H9 (cell line): ENCODE results near the gene BNIP1. TPM values are rescaled to one million over a fixed set of nuclear protein-coding genes. Genes with fewer than 3 reads are reported as not detected.

Experiments
- DNase-seq: peaks from one replicate; pipeline ENCODE4 v3.0.0-alpha.2; 2017
- H2AFZ ChIP-seq: one replicate; pipeline ENCODE4 v1.6.1; 2013; ENCODE audit warnings: mild to moderate bottlenecking, low read length, control low read depth, moderate library complexity
- H2AK5ac ChIP-seq: 2 replicates; pipeline ENCODE4 v1.6.1; 2013; ENCODE audit warnings: low read length, control low read depth, mixed read lengths; ENCODE audit not compliant: insufficient read length
- H2BK120ac ChIP-seq: one replicate; pipeline ENCODE4 v1.6.1; 2013; ENCODE audit warnings: low read depth, mild to moderate bottlenecking, low read length, control low read depth, inconsistent platforms; ENCODE audit not compliant: poor library complexity, severe bottlenecking
- H2BK12ac ChIP-seq: 2 replicates; pipeline ENCODE4 v1.6.1; 2013; ENCODE audit warnings: low read length, control low read depth, mixed read lengths, low read depth; ENCODE audit not compliant: insufficient read length
- H2BK15ac ChIP-seq: 2 replicates; pipeline ENCODE4 v1.6.1; 2013; ENCODE audit warnings: low read depth, low read length, control low read depth
- H2BK20ac ChIP-seq: one replicate; pipeline ENCODE4 v1.6.1; 2013; ENCODE audit warnings: low read depth, mild to moderate bottlenecking, low read length, control low read depth, inconsistent platforms; ENCODE audit not compliant: poor library complexity, severe bottlenecking
- H2BK5ac ChIP-seq: 2 replicates; pipeline ENCODE4 v1.6.1; 2013; ENCODE audit warnings: low read length, control low read depth, mixed read lengths; ENCODE audit not compliant: insufficient read length
- H3K14ac ChIP-seq: 2 replicates; pipeline ENCODE4 v1.6.1; 2013; ENCODE audit warnings: low read length, control low read depth; ENCODE audit not compliant: insufficient read depth
- H3K18ac ChIP-seq: 2 replicates; pipeline ENCODE4 v1.6.1; 2013; ENCODE audit warnings: low read depth, mild to moderate bottlenecking, mixed read lengths, low read length, control low read depth; ENCODE audit not compliant: insufficient read length
- H3K23ac ChIP-seq: 2 replicates; pipeline ENCODE4 v1.6.1; 2013; ENCODE audit warnings: low read length, control low read depth, mixed read lengths, low read depth; ENCODE audit not compliant: insufficient read length
- H3K23me2 ChIP-seq: 2 replicates; pipeline ENCODE4 v1.6.1; 2013; ENCODE audit warnings: low read depth, mild to moderate bottlenecking, mixed read lengths, low read length, control low read depth; ENCODE audit not compliant: insufficient read length, poor library complexity, severe bottlenecking
- H3K27ac ChIP-seq: 2 replicates; pipeline ENCODE4 v1.5.1; 2013; ENCODE audit warnings: low read length, control low read depth, mixed read lengths, low read depth; ENCODE audit not compliant: insufficient read length
- H3K27me3 ChIP-seq: 2 replicates; pipeline ENCODE4 v1.6.1; 2013; ENCODE audit warnings: low read length, control low read depth, inconsistent platforms; ENCODE audit not compliant: insufficient read depth
- H3K4ac ChIP-seq: 2 replicates; pipeline ENCODE4 v1.6.1; 2013; ENCODE audit warnings: low read depth, mild to moderate bottlenecking, control low read depth, inconsistent platforms, low read length, moderate library complexity
- H3K4me1 ChIP-seq: 2 replicates; pipeline ENCODE4 v1.6.1; 2013; ENCODE audit warnings: low read length, control low read depth, inconsistent platforms; ENCODE audit not compliant: insufficient read depth
- H3K4me2 ChIP-seq: 2 replicates; pipeline ENCODE4 v1.6.1; 2013; ENCODE audit warnings: low read length, control low read depth, mixed read lengths; ENCODE audit not compliant: insufficient read length, insufficient read depth
- H3K56ac ChIP-seq: 2 replicates; pipeline ENCODE4 v1.6.1; 2013; ENCODE audit warnings: low read depth, mild to moderate bottlenecking, mixed read lengths, low read length, control low read depth; ENCODE audit not compliant: insufficient read length
- H3K79me1 ChIP-seq: 2 replicates; pipeline ENCODE4 v1.6.1; 2013; ENCODE audit warnings: low read depth, mild to moderate bottlenecking, moderate library complexity, low read length, control low read depth, inconsistent platforms; ENCODE audit not compliant: insufficient read depth, poor library complexity, severe bottlenecking
- H3K79me2 ChIP-seq: 2 replicates; pipeline ENCODE4 v1.6.1; 2013; ENCODE audit warnings: low read length, control low read depth, inconsistent platforms; ENCODE audit not compliant: insufficient read depth
- H3K9ac ChIP-seq: 2 replicates; pipeline ENCODE4 v1.6.1; 2013; ENCODE audit warnings: low read length, control low read depth, mixed read lengths; ENCODE audit not compliant: insufficient read length; ENCODE audit errors: extremely low read depth
- H3K9me3 ChIP-seq: one replicate; pipeline ENCODE4 v1.6.1; 2013; ENCODE audit warnings: low read depth, low read length, inconsistent platforms; ENCODE audit not compliant: control insufficient read depth
- H3T11ph ChIP-seq: one replicate; pipeline ENCODE4 v1.6.1; 2013; ENCODE audit warnings: mild to moderate bottlenecking, low read length, control low read depth, inconsistent platforms
- H4K20me1 ChIP-seq: one replicate; pipeline ENCODE4 v1.6.1; 2013; ENCODE audit not compliant: control insufficient read depth, insufficient read length, insufficient read depth
- H4K5ac ChIP-seq: 2 replicates; pipeline ENCODE4 v1.6.1; 2013; ENCODE audit warnings: low read depth, mild to moderate bottlenecking, mixed read lengths, low read length, control low read depth; ENCODE audit not compliant: insufficient read length
- H4K8ac ChIP-seq: replicated peaks from 2 replicates; pipeline ENCODE4 v1.6.1; 2013; ENCODE audit warnings: low read length, control low read depth, mixed read lengths, low read depth; ENCODE audit not compliant: insufficient read length
- H4K91ac ChIP-seq: 2 replicates; pipeline ENCODE4 v1.6.1; 2013; ENCODE audit warnings: low read depth, mild to moderate bottlenecking, moderate library complexity, mixed read lengths, low read length, control low read depth; ENCODE audit not compliant: insufficient read length
- H3K27ac Mint-ChIP-seq, 3 experiments: 2 replicates in 2 of 3; 3 replicates in 1 of 3; pipeline ENCODE4 v1.8.0; 2020 to 2021; ENCODE audit warnings: mixed read lengths in 3 of 3, mild to moderate bottlenecking in 1 of 3, moderate library complexity in 1 of 3
- H3K27me3 Mint-ChIP-seq: 2 replicates; pipeline ENCODE4 v1.8.0; 2021; ENCODE audit warnings: low read depth, mild to moderate bottlenecking, moderate library complexity, mixed read lengths
- H3K36me3 Mint-ChIP-seq, 3 experiments: 2 replicates in 2 of 3; 3 replicates in 1 of 3; pipeline ENCODE4 v1.8.0; 2020 to 2021; ENCODE audit warnings: low read depth in 3 of 3, mixed read lengths in 3 of 3; ENCODE audit not compliant: insufficient read depth in 1 of 3
- H3K4me1 Mint-ChIP-seq, 2 experiments: 2 replicates each; pipeline ENCODE4 v1.8.0; 2020; ENCODE audit warnings: mixed read lengths in 2 of 2
- H3K4me3 Mint-ChIP-seq, 2 experiments: 2 replicates in 1 of 2; 3 replicates in 1 of 2; pipeline ENCODE4 v1.8.0; 2020 to 2021; ENCODE audit warnings: mild to moderate bottlenecking in 2 of 2, mixed read lengths in 2 of 2, moderate library complexity in 1 of 2
- H3K9me3 Mint-ChIP-seq, 2 experiments: 2 replicates in 1 of 2; 3 replicates in 1 of 2; pipeline ENCODE4 v1.8.0; 2020; ENCODE audit warnings: mild to moderate bottlenecking in 2 of 2, mixed read lengths in 2 of 2, moderate library complexity in 1 of 2
- CTCF ChIP-seq: fragments of 200-600 bp; sonication (generic); conservative IDR thresholded peaks from 3 replicates; pipeline ENCODE4 v1.8.0; 2021; ENCODE audit warnings: antibody characterized with exemption, mild to moderate bottlenecking
- WGBS: extraction: QIAGEN DNeasy Blood & Tissue Kit; methylation state at CpG from one replicate; pipeline ENCODE4 v1.1.7; 2013; ENCODE audit warnings: missing lambda C conversion rate, low lambda C conversion rate, mixed read lengths; ENCODE audit not compliant: insufficient read length; ENCODE audit errors: extremely low coverage; 5-methylcytosine and 5-hydroxymethylcytosine counted together
- total RNA-seq: library from RNA; stranded (reverse); gene quantifications from 2 replicates; pipeline ENCODE4 v1.2.1, GENCODE V29; 2021

The BNIP1 gene
- total RNA-seq, 1 experiment from 2014 or later = 8.8 TPM

GRCh38 chr5:173208296-173208695 is 64.0 kb downstream of the BNIP1 start:
- no peaks in the 10 kb centered on the region for H3K79me1 ChIP-seq
- no peak overlapping the region for H2BK12ac ChIP-seq
- H2BK20ac ChIP-seq = no peak overlapping the region
- no peaks in the 10 kb centered on the region for H4K20me1 ChIP-seq
- H3K79me2 ChIP-seq = no peaks in the 10 kb centered on the region
- H3K4me2 ChIP-seq = no peak overlapping the region
- no peaks in the 10 kb centered on the region for H3K9me3 ChIP-seq
- no CpG with 5 or more reads among the region's 7 CpGs for WGBS
- no peak overlapping the region for H2AFZ ChIP-seq
- H3K14ac ChIP-seq = no peak overlapping the region
- H3K27ac ChIP-seq = no peak overlapping the region
- H2BK5ac ChIP-seq = no peak overlapping the region
- H2BK15ac ChIP-seq = no peak overlapping the region
- no peaks in the 10 kb centered on the region; the same call in 1 of the 2 replicates for H3K4me1 ChIP-seq
- no peak overlapping the region for H3K9ac ChIP-seq
- no peak overlapping the region for H4K8ac ChIP-seq
- no peaks in the 10 kb centered on the region; the same call in 1 of the 2 replicates for H3K27me3 ChIP-seq
- no peak overlapping the region for H3K56ac ChIP-seq
- TF ChIP-seq CTCF = no peak
- H2AK5ac ChIP-seq = no peak overlapping the region
- H4K5ac ChIP-seq = no peak overlapping the region
- no peak overlapping the region for H3K18ac ChIP-seq
- H3K23ac ChIP-seq = no peak overlapping the region
- H3K4me3 Mint-ChIP-seq = no peak overlapping the region
- H3K27me3 Mint-ChIP-seq = peaks cover 69% of the 10 kb centered on the region
- H2BK120ac ChIP-seq = no peak overlapping the region
- H3K36me3 Mint-ChIP-seq = 0 out of 7 replicates have a peak, but pooled peaks cover 0 to 4% (median 0%) of the 10 kb centered on the region in 3 experiments
- no peaks in the 10 kb centered on the region for H3K23me2 ChIP-seq
- H3K4me1 Mint-ChIP-seq = peaks cover 2 to 3% of the 10 kb centered on the region in 2 experiments; a peak in 2 of 4 replicates
- no peak overlapping the region for H3K4ac ChIP-seq
- DNase-seq = no peak
- H3K27ac Mint-ChIP-seq = no peak overlapping the region
- no peak overlapping the region for H4K91ac ChIP-seq
- no peak overlapping the region for H3T11ph ChIP-seq
- H3K9me3 Mint-ChIP-seq = peaks cover 0 to 9% of the 10 kb centered on the region in 2 experiments
